Measurements from ENCODE around the gene HEXIM2. TPM values are rescaled to one million over a fixed set of nuclear protein-coding genes. Genes with fewer than 3 reads are reported as not detected.
A peak's percentile ranks its signal among the peaks of the same experiment; 100 is the strongest.

HEXIM2 gene
- total and polyA plus RNA-seq, 2 of the 13 experiments (the other 11 are each of a cell fraction or from before 2014, with no cell fraction given) = 27.1 to 32.4 TPM

DNA sequence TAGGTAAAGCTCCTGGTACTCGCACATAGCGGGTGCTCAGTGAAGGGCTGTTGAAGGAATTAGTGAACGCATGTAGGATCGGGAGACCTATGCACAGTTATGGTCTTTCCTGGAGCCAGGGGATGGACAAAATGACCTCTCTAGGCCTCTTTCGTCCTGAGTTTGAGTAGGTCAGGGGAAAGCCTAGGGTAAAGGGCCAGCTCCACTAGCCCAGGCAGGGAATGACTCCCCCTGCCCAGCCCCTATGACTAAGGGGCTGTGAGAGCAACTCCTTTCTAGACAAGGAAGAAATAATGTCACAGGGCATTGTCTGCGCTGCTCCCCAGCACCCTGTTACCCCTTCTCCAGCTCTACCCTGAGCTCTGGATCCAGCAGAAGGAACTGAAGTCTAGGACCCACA, 35.4 kb downstream of the HEXIM2 start:
- Histone ChIP-seq H3K27ac (ENCODE audit: extremely low read length, insufficient read depth, low read length) (peak overlapping the region; percentile 28), H3K79me2 (ENCODE audit: insufficient read depth, low read length) (no peaks in the 10 kb centered on the region), H4K20me1 (ENCODE audit: insufficient read depth, low read length) (no peaks in the 10 kb centered on the region), H3K9ac (ENCODE audit: insufficient read depth, low read depth, low read length) (peak overlapping the region; percentile 70), H2AFZ (ENCODE audit: low read length) (peak overlapping the region; percentile 68), H3K9me3 (ENCODE audit: low read length) (no peaks in the 10 kb centered on the region), H3K4me3 (replicated peaks in 1 of 3; ENCODE audit: insufficient read depth in 1 of 3, low read depth in 2 of 3, low read length in 3 of 3) (peak overlapping the region in 2 of 3 experiments; percentile 41 to 63; a peak in 2 of 6 replicates), H3K4me1 (ENCODE audit: insufficient read depth, low read length) (peaks cover 69% of the 10 kb centered on the region), H3K4me2 (ENCODE audit: low read depth, low read length) (peak overlapping the region; percentile 93), H3K27me3 (ENCODE audit: control insufficient read depth in 1 of 2, insufficient read depth in 2 of 2, low read length in 2 of 2) (no peaks in the 10 kb centered on the region), H3K36me3 (replicated peaks in 1 of 2; ENCODE audit: control insufficient read depth in 1 of 2, insufficient read depth in 2 of 2, low read length in 2 of 2) (no peaks in the 10 kb centered on the region)
- intact Hi-C loops (cut with micrococcal nuclease; ENCODE audit: unreplicated experiment) (loop anchor here (1.0 to 2.0 kb wide), 2 partner anchors 36 to 48 kb away; partner anchors contain the start of gene HEXIM2), in situ Hi-C loops (cut with HindIII; ENCODE audit: extremely low pct_ligation_motif_present, low pct_unique_long_range_greater_than_20kb) (loop anchor here (5.0 kb wide), 1 partner anchor 50 kb away; the partner anchor contains the start of gene HEXIM1)
- no peak for ATAC-seq
- DNase-seq (ENCODE audit: low spot score) = no peak
- WGBS (ENCODE audit: low lambda C conversion rate) = 59% methylated on average over 6 of the region's 6 CpGs
- CTCF ChIA-PET (ENCODE audit: low intra/inter-chr PET ratio, low total read pairs) = interaction anchor here (1.2 to 8.1 kb wide), 7 partner anchors 14 to 63 kb away, joined by 3 to 303 read pairs (median 9); partner anchors contain the start of genes ACBD4, HEXIM1, HEXIM2 and PLCD3
- TF ChIP-seq, protein P1, sequence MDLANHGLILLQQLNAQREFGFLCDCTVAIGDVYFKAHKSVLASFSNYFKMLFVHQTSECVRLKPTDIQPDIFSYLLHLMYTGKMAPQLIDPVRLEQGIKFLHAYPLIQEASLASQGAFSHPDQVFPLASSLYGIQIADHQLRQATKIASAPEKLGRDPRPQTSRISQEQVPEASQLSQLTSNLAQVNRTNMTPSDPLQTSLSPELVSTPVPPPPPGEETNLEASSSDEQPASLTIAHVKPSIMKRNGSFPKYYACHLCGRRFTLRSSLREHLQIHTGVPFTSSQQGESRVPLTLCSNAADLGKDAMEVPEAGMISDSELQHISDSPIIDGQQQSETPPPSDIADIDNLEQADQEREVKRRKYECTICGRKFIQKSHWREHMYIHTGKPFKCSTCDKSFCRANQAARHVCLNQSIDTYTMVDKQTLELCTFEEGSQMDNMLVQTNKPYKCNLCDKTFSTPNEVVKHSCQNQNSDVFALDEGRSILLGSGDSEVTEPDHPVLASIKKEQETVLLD (CRISPR knock-in tag; IDR thresholded peaks at IDR 0.05; ENCODE audit: low read depth) = no peak
- TF ChIP-seq BRD4 (CRISPR knock-in tag; IDR thresholded peaks at IDR 0.05) (0 out of 2 replicates have a peak, but pooled peaks have one; percentile 6), RFX5 (IDR thresholded peaks at IDR 0.05; ENCODE audit: low read depth, low read length) (no peak)
- TF ChIP-seq, protein P2, sequence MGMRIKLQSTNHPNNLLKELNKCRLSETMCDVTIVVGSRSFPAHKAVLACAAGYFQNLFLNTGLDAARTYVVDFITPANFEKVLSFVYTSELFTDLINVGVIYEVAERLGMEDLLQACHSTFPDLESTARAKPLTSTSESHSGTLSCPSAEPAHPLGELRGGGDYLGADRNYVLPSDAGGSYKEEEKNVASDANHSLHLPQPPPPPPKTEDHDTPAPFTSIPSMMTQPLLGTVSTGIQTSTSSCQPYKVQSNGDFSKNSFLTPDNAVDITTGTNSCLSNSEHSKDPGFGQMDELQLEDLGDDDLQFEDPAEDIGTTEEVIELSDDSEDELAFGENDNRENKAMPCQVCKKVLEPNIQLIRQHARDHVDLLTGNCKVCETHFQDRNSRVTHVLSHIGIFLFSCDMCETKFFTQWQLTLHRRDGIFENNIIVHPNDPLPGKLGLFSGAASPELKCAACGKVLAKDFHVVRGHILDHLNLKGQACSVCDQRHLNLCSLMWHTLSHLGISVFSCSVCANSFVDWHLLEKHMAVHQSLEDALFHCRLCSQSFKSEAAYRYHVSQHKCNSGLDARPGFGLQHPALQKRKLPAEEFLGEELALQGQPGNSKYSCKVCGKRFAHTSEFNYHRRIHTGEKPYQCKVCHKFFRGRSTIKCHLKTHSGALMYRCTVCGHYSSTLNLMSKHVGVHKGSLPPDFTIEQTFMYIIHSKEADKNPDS (CRISPR knock-in tag; IDR thresholded peaks at IDR 0.05) = 0 out of 2 replicates have a peak, but pooled peaks have one; percentile 16
- POLR2A ChIA-PET = interaction anchor here (0.6 to 12.2 kb wide), 14 partner anchors 15 to 811 kb away, joined by 3 to 551 read pairs (median 6); partner anchors contain the start of genes ACBD4, HEXIM1 and HEXIM2
- FAIRE-seq = no peak
- BruUV-seq (replicated peaks) = no TSS peak
